ENCODE results near the gene ENTPD5. TPM values are rescaled to one million over a fixed set of nuclear protein-coding genes. Genes with fewer than 3 reads are reported as not detected.

Gene ENTPD5
- total RNA-seq, 2 experiments from 2014 or later: 8.8 to 10.5 TPM

GRCh38 chr14:73988065-73988464, 31.0 kb downstream of the ENTPD5 start:
- Mint-ChIP-seq H3K27me3 (no peaks in the 10 kb centered on the region), H3K27ac (no peak overlapping the region), H3K4me3 (no peak overlapping the region), H3K36me3 (peaks cover 18% of the 10 kb centered on the region), H3K9me3 (no peaks in the 10 kb centered on the region), H3K4me1 (no peaks in the 10 kb centered on the region)
- DNase-seq: no peak

- Mint-ChIP-seq H3K27ac (no peak overlapping the region), H3K36me3 (no peaks in the 10 kb centered on the region), H3K4me1 (no peaks in the 10 kb centered on the region), H3K9me3 (no peaks in the 10 kb centered on the region), H3K27me3 (no peaks in the 10 kb centered on the region), H3K4me3 (no peak overlapping the region)
- no peak for DNase-seq
These were observed 41.2 kb downstream of the ENTPD5 start for GRCh38 chr14:73977896-73978295.

DNA sequence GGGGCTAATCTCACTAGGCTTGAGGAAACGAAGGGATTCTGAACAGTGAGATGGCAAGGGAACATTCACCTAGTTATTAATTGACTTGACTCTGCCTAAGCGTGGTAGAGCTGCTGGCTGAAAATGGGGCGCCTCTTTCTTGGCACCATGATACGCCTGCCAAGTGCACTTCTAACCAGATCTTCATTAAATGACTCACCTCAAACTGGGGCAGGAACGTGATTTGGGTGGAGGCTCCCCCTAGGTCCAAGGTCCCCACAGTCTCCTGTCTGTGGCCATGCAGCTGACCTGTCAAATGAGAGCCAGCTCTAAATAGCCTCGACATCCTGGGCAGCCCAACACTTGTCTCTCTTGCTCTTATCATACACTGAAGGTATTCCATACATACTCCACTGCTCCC, 43.0 kb downstream of the ENTPD5 start:
- H3K36me3 Mint-ChIP-seq: peaks cover 2% of the 10 kb centered on the region
- H3K27ac Mint-ChIP-seq: no peak overlapping the region
- DNase-seq: no peak
- H3K27me3 Mint-ChIP-seq: no peaks in the 10 kb centered on the region
- H3K4me1 Mint-ChIP-seq: no peaks in the 10 kb centered on the region
- no peaks in the 10 kb centered on the region for H3K9me3 Mint-ChIP-seq
- no peak overlapping the region for H3K4me3 Mint-ChIP-seq

DNA sequence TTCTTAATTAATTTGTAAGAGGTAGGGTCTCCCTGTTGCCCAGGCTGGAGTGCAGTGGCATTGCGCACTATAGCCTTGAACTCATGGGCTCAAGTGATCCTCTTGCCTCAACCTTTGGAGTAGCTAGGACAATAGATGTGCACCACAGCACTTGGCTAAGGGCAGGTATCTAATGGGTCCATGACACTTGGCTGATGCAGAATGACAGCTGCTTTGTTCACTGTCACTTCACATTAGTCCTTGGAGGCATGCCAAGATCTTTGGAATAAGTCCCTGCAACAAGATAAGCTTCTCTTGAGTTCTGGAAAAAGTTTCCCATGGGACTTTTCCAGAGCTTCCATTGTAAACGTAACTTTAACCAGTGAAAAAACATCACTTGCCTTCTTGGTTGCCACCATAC, 45.6 kb downstream of the ENTPD5 start:
- no peak overlapping the region for H3K27ac Mint-ChIP-seq
- H3K4me1 Mint-ChIP-seq: no peaks in the 10 kb centered on the region
- no peak overlapping the region for H3K4me3 Mint-ChIP-seq
- no peak for DNase-seq
- peaks cover 3% of the 10 kb centered on the region for H3K36me3 Mint-ChIP-seq
- H3K27me3 Mint-ChIP-seq: no peaks in the 10 kb centered on the region
- H3K9me3 Mint-ChIP-seq: no peaks in the 10 kb centered on the region

- no peak for DNase-seq
- H3K9me3 Mint-ChIP-seq: no peaks in the 10 kb centered on the region
- no peak overlapping the region for H3K4me3 Mint-ChIP-seq
These were observed 50.2 kb downstream of the ENTPD5 start for GRCh38 chr14:73968885-73969284.

GRCh38 chr14:73965216-73965615, 53.9 kb downstream of the ENTPD5 start:
- Mint-ChIP-seq H3K4me3 (no peak overlapping the region), H3K4me1 (no peaks in the 10 kb centered on the region), H3K36me3 (peaks cover 14% of the 10 kb centered on the region)

More at GRCh38 chr14:73968885-73969284, 50.2 kb downstream of the ENTPD5 start:
- Mint-ChIP-seq H3K4me1 (no peaks in the 10 kb centered on the region), H3K27ac (no peak overlapping the region), H3K36me3 (peaks cover 9% of the 10 kb centered on the region), H3K27me3 (no peaks in the 10 kb centered on the region)

GRCh38 chr14:73961192-73961591, 57.9 kb downstream of the ENTPD5 start:
- no peak overlapping the region for H3K27ac Mint-ChIP-seq
- no peaks in the 10 kb centered on the region for H3K4me1 Mint-ChIP-seq
- peaks cover 10% of the 10 kb centered on the region for H3K36me3 Mint-ChIP-seq
- no peak overlapping the region for H3K4me3 Mint-ChIP-seq
- H3K27me3 Mint-ChIP-seq: no peaks in the 10 kb centered on the region
- DNase-seq: no peak
- no peaks in the 10 kb centered on the region for H3K9me3 Mint-ChIP-seq

More at GRCh38 chr14:73965216-73965615, 53.9 kb downstream of the ENTPD5 start:
- H3K9me3 Mint-ChIP-seq: no peaks in the 10 kb centered on the region
- no peaks in the 10 kb centered on the region for H3K27me3 Mint-ChIP-seq
- no peak for DNase-seq
- no peak overlapping the region for H3K27ac Mint-ChIP-seq

- Mint-ChIP-seq H3K4me3 (no peak overlapping the region), H3K4me1 (no peaks in the 10 kb centered on the region), H3K27me3 (no peaks in the 10 kb centered on the region), H3K27ac (peak overlapping the region; percentile 22), H3K36me3 (peaks cover 12% of the 10 kb centered on the region), H3K9me3 (no peaks in the 10 kb centered on the region)
- no peak for DNase-seq
These were observed 60.5 kb downstream of the ENTPD5 start for GRCh38 chr14:73958591-73958990.

DNA sequence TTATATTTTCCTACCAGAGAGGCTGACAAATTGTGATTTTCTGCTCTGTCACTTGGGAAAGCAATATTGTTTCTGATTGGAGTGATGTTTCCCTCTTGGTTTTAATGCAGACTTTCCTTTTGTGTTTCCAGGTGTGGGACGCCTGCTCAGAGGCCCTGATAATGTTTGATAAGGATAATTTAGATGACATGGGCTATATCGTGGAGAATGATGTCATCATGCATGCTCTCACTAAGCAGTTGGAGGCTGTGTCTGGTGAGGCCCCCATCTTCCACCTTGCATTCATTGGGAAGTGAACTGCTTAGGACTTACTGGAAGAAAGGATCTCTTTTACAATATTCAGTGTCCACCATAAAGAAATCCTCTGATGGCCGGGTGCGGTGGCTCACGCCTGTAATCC, 63.4 kb downstream of the ENTPD5 start:
- no peak for DNase-seq
- Mint-ChIP-seq H3K4me3 (no peak overlapping the region), H3K4me1 (peaks cover 13% of the 10 kb centered on the region), H3K36me3 (peaks cover 13% of the 10 kb centered on the region), H3K27ac (no peak overlapping the region), H3K9me3 (no peaks in the 10 kb centered on the region), H3K27me3 (no peaks in the 10 kb centered on the region)

DNA sequence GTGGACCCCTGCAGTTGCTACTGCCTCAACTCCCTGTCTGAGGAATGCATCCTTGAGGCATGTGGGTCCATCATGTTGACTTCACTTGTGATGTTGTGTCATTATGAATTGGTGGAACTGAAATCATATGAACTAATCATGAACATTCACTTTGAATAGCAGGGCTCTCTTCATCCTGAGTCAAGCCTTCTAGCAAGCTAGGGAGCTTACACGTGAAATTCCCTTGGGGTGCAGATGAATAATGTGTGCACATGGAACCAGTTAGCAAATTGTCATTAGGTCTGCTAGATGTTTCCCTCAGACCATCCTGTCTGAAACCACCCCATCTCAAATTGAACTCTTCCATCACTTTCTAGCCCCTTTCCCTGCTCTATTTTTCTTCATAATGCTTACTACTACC, 65.4 kb downstream of the ENTPD5 start:
- no peaks in the 10 kb centered on the region for H3K9me3 Mint-ChIP-seq
- no peak overlapping the region for H3K27ac Mint-ChIP-seq
- peaks cover 8% of the 10 kb centered on the region for H3K36me3 Mint-ChIP-seq
- peaks cover 13% of the 10 kb centered on the region for H3K4me1 Mint-ChIP-seq
- H3K27me3 Mint-ChIP-seq: no peaks in the 10 kb centered on the region
- H3K4me3 Mint-ChIP-seq: no peak overlapping the region
- no peak for DNase-seq

GRCh38 chr14:73949752-73950734, 69.0 kb downstream of the ENTPD5 start, which contains the start of the genes COQ6 and FAM161B:
Gene COQ6 (plus strand): TSS chr14:73950302. CDS start chr14:73950333, 31 bp downstream.
Gene FAM161B (minus strand): TSS chr14:73950094. CDS start chr14:73950026, 68 bp downstream.
- no peaks in the 10 kb centered on the region for H3K27me3 Mint-ChIP-seq
- peak within 1 kb of the TSS; percentile 90 for H3K27ac Mint-ChIP-seq
- peaks cover 6% of the 10 kb centered on the region for H3K36me3 Mint-ChIP-seq
- no peaks in the 10 kb centered on the region for H3K9me3 Mint-ChIP-seq
- H3K4me1 Mint-ChIP-seq: peaks cover 13% of the 10 kb centered on the region
- peak within 1 kb of the TSS; percentile 97 for H3K4me3 Mint-ChIP-seq
- peak; percentile 94 for DNase-seq

- Mint-ChIP-seq H3K9me3 (no peaks in the 10 kb centered on the region), H3K27me3 (no peaks in the 10 kb centered on the region), H3K36me3 (no peaks in the 10 kb centered on the region), H3K4me3 (no peak overlapping the region), H3K27ac (no peak overlapping the region), H3K4me1 (no peaks in the 10 kb centered on the region)
- no peak for DNase-seq
These were observed 73.9 kb downstream of the ENTPD5 start for GRCh38 chr14:73945159-73945670.

GRCh38 chr14:73944432-73945158, 74.5 kb downstream of the ENTPD5 start:
- no peak overlapping the region for H3K27ac Mint-ChIP-seq
- DNase-seq: no peak
- no peaks in the 10 kb centered on the region for H3K36me3 Mint-ChIP-seq
- H3K9me3 Mint-ChIP-seq: no peaks in the 10 kb centered on the region
- H3K27me3 Mint-ChIP-seq: no peaks in the 10 kb centered on the region
- H3K4me1 Mint-ChIP-seq: no peaks in the 10 kb centered on the region
- no peak overlapping the region for H3K4me3 Mint-ChIP-seq

GRCh38 chr14:73943083-73943482, 76.0 kb downstream of the ENTPD5 start:
- Mint-ChIP-seq H3K4me3 (no peak overlapping the region), H3K27ac (no peak overlapping the region), H3K9me3 (no peaks in the 10 kb centered on the region), H3K36me3 (no peaks in the 10 kb centered on the region), H3K4me1 (no peaks in the 10 kb centered on the region), H3K27me3 (no peaks in the 10 kb centered on the region)
- DNase-seq: no peak

DNA sequence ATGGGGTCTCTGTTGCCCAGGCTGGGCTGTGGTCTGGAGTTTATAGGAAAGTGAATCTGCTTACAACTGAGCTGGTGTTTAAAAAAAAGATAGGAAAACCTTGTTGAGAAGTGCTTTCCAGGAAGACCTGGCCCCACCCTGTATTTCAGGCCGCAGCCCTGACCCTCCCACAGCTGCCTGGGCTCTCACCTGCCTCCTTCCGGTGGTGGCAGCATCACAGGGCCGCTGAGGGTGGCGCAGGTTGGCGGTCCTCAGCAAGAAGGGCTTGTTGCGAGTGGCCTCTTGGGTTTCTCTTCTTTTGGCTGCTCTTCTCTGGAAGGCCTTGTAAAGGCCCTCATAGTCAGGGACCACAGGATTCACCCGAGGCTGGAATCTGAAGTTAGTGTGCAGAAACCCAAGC, 76.9 kb downstream of the ENTPD5 start:
- H3K27ac Mint-ChIP-seq: no peak overlapping the region
- no peak overlapping the region for H3K4me3 Mint-ChIP-seq
- no peaks in the 10 kb centered on the region for H3K4me1 Mint-ChIP-seq
- H3K36me3 Mint-ChIP-seq: no peaks in the 10 kb centered on the region
- no peak for DNase-seq
- no peaks in the 10 kb centered on the region for H3K9me3 Mint-ChIP-seq
- no peaks in the 10 kb centered on the region for H3K27me3 Mint-ChIP-seq

Measured in activated naive CD8-positive, alpha-beta T cell treated with anti-CD3 and anti-CD28 coated beads for 36 hours (primary cell).